C1 segment of cervical spinal cord (tissue), 14 donors: ENCODE data around the gene PERP.
"Not testable (repeated sequence)": the region's sequence is repeated elsewhere in the genome, so short reads cannot be mapped to it uniquely, and the experiment has no call there.

Experiments
- DNase-seq, 14 donors: peaks; one replicate each; lab custom pipeline; 2025; lab: John Stamatoyannopoulos, UW

Gene PERP

DNA sequence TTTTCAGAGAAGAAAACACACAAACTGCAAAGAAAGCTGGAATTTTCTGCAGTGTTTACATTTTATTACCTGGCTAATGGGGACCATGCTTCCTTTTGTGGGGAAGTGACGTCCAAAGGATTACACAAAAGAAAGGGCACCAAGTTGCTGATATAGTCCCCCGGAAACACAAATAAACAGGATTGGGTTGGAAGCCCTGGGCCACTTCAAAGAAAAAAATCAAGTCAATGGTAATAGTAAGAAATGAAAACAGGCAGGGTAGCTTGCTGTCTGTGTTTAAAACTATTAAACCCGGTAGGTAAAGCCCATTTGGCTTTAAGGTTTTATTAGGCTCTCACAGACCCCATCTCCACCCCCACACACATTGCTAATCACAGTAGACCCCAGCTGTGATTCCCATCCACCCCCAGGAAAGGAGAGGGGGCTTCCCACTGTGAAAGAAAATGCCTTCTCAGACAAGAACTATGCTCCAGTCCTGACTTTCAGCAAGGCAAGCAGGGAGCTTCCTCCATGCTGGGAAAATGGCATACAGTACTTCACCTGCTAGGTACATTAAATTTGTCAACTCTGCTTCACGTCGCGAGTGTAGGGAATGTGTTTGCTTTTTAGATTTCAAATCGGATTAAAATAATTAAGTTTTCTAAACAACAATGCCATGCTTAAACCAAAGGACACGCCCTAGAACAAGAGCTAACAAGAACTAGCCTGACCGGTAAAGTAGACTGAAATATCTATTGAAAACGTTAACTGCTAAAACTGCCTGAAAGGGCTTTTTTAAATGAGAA lies 1.1 kb downstream of the PERP start:
- peak in 1 of 14 donors; percentile 47 for DNase-seq

DNA sequence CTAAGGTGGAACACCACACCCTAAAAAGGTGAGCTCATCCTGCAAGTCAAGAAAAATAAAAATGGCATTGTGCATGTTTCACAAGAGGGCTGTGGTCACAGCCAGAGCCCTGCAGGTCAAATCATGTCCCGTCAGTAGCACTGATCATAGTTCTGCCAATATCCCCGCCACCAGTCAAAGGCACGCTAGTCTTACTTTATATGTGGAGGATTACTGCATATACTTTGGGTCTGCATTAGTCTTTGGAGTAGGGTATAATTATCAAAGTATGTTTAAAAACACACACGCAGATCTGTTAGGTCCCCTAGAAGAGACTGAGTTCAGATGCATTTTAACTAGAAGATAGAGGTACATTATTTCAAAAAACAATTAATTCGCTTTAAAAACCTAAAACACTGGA lies 1.8 kb downstream of the PERP start:
- peak in 1 of 14 donors; percentile 47 for DNase-seq

DNA sequence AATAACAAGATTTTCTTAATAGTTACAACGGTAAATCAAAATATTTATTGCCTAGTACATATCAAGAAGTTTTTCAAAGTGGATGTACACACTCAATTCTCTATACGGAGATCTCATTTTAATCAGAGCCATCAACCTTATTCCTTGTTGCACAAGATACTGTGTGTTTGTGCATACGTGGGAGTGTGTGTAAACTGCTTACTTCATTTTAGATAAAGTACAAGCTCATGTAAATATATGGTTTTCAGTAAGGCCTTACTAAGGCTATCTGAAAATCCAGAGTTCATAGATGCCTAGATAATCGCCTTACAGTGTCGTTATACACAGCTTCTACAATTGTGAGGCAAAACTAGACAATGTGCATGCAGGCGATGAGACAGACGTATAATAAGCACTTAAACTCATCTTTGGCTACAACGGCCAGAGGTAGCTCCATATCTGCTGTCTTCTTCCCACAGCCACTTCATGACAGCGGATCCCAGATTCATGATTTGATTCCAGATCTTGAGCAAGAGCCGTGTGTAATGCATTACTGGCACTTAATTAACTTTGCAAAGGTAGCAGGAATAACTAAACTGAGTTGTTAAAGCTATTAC lies 2.5 kb downstream of the PERP start:
- DNase-seq: no peak

DNA sequence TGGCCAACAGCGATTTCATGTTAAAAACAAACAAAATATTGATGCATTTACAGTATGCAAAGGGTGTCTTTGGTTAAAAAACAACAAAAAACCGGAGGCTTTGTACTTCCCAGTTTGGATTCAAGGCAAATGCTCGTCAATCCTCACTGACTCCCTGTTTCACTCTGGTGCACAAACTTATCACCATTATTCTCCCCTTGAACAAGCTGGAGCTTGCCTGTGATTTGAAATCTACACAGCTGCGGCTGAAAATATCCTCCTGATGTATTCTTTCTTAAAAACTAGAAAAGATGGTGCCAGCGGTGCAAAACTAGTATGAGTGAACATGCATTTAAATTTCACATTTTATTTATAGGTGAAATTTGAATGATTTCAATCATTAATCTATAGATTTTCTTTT lies 3.3 kb downstream of the PERP start:
- DNase-seq: no peak

DNA sequence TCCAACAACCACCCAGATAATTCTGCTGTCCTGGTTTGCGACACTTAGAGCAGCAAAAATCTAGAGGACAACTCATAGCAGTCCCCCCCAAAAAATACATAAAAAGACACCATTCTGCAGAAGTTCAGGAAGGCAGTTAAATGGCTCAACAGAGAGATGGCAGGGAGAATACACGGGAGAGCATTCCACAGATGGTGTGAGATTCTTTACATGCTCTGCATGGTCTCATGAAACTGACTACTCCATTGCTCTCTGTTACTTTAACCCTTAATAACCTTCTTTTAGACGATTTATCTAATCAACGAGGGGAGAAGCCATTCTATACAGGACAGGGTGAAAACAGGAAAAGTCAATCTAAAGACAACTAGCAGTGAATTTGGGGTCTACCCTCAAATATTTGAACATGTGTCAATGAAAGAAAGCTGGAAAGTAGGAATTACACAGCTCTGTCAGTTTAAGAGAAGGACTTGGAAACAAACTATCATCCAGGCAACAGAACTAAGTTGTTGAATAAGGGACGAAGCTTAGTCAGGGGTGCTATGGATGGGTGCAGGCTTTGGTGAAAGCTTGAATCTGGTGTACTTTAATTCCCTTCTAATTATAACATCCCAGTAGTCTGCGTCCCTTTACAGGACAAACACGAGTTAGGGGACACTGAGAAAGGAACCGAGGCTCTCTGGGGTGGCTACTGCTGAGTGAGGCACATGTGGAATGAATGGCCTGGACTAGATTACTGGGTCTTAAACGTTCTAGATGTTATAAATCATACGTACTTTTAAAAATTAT lies 5.1 kb downstream of the PERP start:
- DNase-seq: no peak

DNA sequence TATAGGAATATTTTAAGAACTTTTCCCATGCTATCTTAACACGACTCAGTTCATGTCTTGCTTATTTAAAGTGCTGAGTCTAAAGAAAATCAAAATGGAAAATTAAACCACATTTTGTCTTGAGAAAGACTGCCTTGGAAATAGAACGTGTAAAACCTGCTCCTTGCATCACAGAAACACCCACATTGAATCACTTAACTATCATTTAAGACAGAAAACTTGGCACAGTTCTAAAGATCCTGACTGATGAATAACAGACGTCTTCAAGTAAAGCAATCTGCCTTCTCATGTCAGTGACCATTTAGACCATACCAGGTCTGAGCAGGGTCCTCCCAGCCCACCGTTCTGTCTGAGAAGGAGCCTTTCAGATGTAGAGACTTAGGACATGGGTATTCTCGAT lies 7.4 kb downstream of the PERP start:
- no peak for DNase-seq

DNA sequence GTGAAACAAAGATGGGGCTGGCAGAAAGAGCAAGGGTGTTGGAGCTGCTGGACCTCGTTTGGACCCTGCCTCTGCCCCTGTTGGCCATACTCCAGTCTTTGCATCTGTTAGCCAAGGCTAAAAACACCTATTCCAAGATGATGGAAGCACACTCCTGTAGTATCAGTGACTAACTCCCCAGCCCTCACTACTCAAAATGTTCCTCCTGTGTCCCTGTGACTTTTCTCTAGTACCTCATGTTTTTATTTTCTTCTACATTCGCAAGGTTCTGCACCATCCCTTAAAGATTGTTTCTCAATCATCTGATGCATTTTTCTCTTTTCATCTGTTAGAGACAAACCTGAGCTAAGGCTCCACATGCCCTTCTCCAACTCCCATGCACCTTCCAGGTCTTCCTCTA lies 8.9 kb downstream of the PERP start:
- DNase-seq: no peak

DNA sequence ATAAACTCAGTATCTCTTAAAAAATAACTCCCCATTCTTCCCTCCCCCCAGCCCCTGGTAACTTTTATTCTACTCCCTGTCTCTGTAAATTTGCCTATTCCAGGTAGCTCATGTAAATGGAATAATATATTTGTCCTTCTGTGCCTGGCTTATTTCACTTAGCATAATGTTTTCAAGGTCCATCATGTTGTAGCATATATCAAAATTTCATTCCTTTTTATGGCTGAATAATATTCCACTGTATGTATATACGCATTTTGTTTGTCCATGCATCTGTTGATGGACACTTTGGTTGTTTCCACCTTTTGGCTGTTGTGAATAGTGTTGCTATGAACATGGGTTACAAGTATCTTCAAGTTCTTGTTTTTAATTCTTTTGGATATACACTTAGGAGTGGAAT lies 13.0 kb downstream of the PERP start:
- DNase-seq: no peak

DNA sequence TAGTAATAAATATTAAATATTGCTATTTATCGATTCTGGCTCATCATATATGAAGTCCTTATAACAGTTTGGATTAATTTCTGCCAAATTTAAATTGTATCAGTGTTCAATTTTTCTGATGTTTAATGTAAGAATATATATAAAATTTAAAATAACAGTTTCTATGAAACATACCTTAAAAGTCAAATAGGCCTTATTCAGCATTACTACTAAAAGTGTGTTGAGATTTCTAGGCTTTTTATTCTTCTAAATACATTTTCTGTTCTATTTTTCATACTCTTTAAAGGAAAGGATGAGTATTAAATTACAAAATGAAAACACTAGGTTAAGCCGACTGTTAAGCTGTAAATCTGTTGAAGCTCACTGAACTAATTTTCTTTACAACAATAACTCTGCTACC lies 13.6 kb downstream of the PERP start:
- DNase-seq: no peak

DNA sequence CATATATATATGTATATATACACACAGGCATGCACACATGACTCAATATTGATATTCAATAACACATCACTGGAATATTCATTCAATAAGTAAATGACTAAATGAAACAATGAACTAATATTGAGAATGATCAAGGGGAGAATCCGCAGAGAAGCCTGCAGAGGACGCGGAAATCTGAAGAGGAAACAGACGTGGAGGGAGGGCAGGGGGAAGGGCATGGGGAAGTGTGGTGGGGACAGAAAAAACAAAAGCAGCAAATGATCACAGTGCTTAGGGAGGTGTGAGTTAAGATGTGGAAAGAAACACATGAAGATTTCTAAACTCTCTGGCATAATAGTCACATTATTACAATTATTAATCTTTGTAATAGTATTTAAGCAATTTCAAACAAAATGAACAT lies 14.5 kb downstream of the PERP start:
- DNase-seq: no peak

DNA sequence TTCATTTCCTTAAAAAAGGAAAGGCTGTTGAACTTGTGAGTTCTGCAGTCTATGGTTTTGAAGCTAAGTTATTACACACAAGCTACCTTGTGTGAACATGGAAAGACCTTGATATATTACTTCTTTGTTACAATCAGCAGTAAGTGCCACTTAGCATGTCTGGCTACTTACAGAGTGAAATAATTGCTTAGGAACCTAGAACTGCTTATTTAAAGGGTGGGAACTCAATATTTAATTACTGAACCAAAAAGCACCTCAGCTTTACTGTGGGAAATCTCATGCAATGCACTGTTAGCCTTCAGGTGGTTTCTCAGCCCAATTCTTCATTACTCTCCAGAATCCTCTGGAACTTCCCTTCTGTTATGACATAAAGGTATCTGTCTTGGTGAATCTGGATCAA lies 17.9 kb downstream of the PERP start:
- DNase-seq: no peak

DNA sequence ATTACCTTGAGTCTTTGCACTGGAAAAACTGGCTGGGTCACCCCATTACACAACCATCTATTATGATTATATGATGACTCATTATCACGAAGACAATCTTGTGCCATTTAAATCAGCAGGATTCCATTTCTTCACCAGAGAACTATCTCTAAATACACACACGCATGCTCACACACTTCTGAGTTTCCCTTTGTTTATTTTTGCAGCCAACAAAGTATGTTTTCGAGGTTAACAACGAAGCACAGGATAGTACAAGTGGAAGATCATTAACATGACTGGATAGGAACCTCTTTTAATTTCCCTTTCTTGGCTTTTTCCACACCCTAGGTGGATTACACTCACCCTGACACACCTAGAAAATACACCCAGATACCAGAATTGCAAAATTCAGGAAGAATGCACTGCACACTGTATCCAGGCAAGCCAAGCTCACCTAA lies 18.9 kb downstream of the PERP start:
- no peak for DNase-seq

DNA sequence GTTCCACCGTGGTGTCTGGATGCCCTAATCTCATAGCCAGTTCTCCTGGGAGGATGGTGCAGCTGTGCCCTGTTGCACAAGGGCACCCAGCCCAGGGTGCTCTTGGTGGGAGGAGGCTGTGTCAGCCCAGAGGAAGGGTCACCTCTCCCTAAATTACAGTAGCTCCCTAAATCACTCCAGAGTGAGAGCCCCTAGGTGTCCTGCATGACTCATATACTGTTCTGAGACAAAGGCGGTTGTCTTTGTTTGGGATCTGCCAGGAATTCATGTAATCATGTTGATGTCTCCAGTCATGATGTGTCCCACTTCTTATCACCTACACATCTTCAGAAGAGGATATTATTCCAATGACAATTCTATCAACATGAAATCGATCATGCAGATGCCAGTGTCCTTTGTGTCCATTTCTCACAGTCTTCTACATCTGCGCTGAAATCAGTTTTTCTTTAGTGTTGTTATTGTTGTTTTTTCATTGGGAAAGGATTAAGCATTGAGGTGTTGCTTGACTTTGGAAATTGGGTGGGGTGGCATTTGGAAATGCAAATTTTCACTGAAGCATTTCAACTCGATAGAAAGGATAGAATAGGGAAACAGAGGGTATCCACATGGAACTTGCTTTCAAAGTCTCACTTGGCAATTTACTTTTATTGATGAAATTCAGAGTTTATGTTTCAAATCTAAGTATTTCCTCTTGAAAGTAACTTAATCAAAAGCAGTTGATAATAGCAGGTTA lies 19.5 kb downstream of the PERP start:
- DNase-seq: no peak

DNA sequence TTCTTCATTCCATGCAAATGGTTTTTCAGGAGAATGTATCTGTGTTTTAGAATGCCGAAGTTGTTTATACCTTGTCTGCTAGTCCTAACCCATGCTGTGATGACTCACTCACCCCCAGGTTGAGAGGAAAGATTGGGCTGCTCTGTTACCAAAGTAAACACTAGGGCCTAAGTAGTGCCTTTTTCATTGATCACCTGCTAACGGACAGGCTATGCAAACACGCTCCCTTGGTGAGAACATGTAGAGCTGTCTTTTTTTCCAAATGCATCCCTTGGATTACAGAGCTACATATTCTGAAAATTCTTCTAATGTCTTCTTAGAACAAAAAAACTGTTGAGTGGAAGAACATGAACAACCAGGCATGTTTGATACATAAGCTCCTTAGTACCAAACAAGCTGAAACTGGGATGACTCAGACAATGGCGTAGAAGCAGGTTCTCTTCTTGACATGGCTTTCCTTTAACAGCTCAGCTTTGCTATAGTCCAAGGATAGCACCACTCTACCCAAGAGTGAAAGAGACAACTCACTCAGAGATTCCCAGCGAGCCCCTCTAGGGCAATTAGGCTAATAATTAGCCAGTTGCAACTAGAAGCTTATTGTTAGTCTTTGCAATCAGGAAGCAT lies 20.5 kb downstream of the PERP start:
- no peak for DNase-seq

DNA sequence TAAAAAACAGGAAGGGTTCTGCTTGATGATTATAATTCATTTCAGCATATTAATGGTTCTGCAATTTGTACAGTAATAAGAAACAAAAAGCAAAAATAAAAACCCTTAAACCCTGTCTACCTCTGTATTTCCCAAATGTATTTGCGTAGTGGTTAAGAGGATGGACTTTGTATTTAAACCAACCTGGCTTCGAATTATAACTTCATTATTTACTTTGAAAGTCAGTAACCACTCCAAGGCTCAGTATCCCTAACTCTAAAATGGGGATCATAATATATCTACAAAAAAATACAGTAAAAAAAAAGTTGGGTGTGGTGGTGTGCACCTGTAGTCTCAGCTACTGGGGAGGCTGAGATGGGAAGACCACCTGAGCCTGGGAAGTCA lies 21.4 kb downstream of the PERP start:
- no peak for DNase-seq

DNA sequence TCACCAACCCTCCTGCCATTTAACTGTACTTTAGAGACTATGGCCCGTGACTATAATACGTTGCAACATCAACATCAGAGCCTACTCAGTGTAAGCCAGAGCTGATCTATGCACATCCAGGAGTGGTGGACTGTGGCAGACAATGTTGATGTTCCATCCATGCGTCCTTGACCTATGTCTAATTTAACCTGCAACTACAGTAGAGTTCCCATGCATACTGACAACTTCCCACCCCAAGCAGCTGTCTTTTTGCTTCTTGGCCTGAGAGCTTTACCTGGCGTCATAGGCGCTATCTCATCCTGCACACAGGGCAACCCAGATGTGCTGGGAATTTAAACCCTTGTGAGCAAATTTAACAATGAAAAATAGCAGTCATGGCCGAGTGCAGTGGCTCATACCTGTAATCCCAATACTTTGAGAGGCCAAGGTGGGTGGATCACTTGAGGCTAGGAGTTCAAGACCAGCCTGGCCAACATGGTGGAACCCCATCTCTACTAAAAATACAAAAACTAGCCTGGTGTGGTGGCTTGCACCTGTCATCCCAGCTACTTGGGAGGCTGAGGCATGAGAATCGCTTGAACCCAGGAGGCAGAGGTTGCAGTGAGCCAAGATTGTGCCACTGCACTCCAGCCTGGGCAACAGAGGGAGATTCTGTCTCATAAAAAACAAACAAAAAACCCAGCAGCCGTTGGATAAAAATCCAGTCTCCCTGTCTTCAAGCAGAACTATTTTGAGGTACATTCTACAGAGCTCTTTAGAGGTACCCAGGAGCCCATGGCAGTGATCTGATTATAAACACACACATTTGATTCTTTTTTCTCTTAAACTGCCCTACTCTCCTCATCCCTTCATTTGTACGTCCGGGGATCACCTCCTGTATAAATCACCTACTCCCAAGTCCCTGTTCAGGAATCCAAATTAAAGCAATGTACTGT lies 22.0 kb downstream of the PERP start:
- DNase-seq: no peak

DNA sequence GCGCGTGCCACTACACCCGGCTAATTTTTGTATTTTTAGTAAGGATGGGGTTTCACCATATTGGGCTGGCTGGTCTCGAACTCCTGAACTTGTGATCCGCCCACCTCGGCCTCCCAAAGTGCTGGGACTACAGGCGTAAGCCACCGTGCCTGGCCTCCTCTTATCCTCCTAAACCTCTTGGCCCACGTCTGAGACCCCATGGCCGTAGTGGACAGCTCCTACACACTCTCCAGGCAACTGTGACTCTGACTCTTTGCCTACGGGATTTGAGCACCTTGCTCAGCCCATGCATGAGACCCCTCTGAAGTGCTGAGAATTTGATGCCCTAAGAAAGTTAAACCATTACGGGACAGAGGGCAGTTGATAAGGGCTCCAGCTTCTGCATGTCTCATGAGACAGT lies 25.0 kb downstream of the PERP start:
- DNase-seq: no peak

DNA sequence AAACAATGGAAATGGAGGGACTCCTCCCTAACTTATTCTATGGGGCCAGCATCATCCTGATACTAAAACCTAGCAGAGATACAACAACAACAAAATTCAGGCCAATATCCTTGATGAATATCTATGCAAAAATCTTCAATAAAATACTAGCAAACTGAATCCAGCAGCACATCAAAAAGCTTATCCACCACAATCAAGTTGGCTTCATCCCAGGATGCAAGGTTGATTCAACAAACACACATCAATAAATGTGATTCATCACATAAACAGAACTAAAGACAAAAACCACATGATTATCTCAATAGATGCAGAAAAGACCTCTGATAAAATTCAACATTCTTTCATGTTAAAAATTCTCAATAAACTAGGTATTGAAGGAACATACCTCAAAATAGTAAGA lies 27.7 kb downstream of the PERP start:
- not testable (repeated sequence) for DNase-seq

DNA sequence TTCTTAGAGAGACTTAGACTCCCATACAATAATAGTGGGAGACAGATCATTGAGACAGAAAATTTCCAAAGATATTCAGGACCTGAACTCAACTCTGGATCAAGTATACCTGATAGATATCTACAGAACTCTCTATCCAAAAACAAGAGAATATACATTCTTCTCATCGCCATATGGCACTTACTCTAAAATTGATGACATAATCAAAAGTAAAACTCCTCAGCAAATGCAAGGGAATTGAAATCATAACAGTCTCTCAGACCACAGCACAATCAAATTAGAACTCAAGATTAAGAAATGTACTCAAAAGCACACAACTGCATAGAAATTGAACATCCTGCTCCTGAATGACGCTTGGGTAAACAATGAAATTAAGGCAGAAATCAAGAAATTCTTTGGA lies 28.7 kb downstream of the PERP start:
- no peak for DNase-seq

DNA sequence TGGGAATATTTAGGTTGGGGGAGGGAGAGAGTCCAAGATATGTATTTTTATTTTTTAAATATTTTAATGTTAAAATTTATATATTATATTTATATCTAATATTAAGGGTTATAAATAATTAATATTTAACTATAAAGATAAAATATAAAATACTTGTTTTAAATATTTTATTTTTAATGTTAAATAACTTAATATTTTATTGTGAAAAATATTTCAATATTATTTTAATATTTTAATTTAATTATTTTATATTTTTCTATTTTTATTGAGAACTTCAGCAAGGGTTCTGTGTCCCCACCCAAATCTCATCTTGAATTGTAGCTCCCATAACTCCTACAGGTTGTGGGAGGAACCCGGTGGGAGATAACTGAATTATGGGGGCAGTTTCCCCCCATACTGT lies 34.0 kb downstream of the PERP start:
- DNase-seq: no peak

DNA sequence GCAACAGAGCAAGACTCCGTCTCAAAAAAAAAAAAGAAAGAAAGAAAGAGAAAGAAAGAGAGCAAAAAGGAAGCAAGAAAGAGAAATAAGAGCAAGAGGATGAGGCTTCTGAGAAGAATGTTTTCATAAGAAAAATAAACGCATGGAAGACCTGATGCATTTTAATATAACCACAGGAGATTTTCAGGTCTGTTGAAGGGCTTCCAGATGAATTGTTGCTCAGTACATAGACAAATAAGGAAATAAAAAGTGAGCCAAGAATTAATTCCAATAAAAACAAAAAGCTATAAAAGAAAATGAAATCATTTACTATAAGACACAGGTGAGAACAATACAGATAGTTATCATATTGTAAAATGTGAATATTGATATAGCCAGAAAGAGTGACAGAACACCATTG lies 43.5 kb downstream of the PERP start:
- no peak for DNase-seq
